HUES64 (cell line): ENCODE measurements around the gene PAFAH2.
A peak's percentile ranks its signal among the peaks of the same experiment; 100 is the strongest.
"Not testable (repeated sequence)": the region's sequence is repeated elsewhere in the genome, so short reads cannot be mapped to it uniquely, and the experiment has no call there.

Experiments
- H3K27ac ChIP-seq: 2 replicates; pipeline ENCODE4 v1.7.0; 2013; ENCODE audit warnings: low read depth, low read length, inconsistent platforms
- H3K27me3 ChIP-seq: 2 replicates; pipeline ENCODE4 v1.6.1; 2013; ENCODE audit warnings: mild to moderate bottlenecking, low read length; ENCODE audit not compliant: insufficient read depth
- H3K36me3 ChIP-seq: 2 replicates; pipeline ENCODE4 v1.6.1; 2013; ENCODE audit warnings: mild to moderate bottlenecking, low read length; ENCODE audit not compliant: insufficient read depth
- H3K4me1 ChIP-seq: 2 replicates; pipeline ENCODE4 v1.6.1; 2013; ENCODE audit warnings: mild to moderate bottlenecking, low read length, moderate library complexity; ENCODE audit not compliant: insufficient read depth
- H3K4me3 ChIP-seq: 2 replicates; pipeline ENCODE4 v1.5.1; 2013; ENCODE audit warnings: mild to moderate bottlenecking, low read length, moderate library complexity
- H3K9ac ChIP-seq: 2 replicates; pipeline ENCODE4 v1.6.1; 2013; ENCODE audit warnings: mild to moderate bottlenecking, low read depth, low read length
- H3K9me3 ChIP-seq: 2 replicates; pipeline ENCODE4 v1.6.1; 2013; ENCODE audit warnings: low read depth, low read length; ENCODE audit not compliant: insufficient read depth
- WGBS: fragments of 150-250, 120-280 bp; methylation state at CpG from one replicate; pipeline ENCODE4 v1.1.7; 2013; ENCODE audit warnings: missing lambda C conversion rate; 5-methylcytosine and 5-hydroxymethylcytosine counted together

The PAFAH2 gene

GRCh38 chr1:25944986-25945385 is 52.9 kb downstream of the PAFAH2 start:
- Histone ChIP-seq H3K4me1 (no peaks in the 10 kb centered on the region), H3K36me3 (no peaks in the 10 kb centered on the region), H3K27me3 (no peaks in the 10 kb centered on the region; the same call in 1 of the 2 replicates), H3K9me3 (no peaks in the 10 kb centered on the region; the same call in 1 of the 2 replicates), H3K9ac (no peak overlapping the region), H3K27ac (no peak overlapping the region), H3K4me3 (no peak overlapping the region)
- 88% methylated on average over 3 of the region's 3 CpGs for WGBS

GRCh38 chr1:25943511-25943910 is 54.4 kb downstream of the PAFAH2 start:
- not testable (repeated sequence) for H3K4me3 ChIP-seq, H3K9ac ChIP-seq, H3K4me1 ChIP-seq, H3K36me3 ChIP-seq, H3K27me3 ChIP-seq, H3K9me3 ChIP-seq, H3K27ac ChIP-seq
- WGBS = 92% methylated on average over 5 of the region's 5 CpGs

GRCh38 chr1:25936947-25937346 is 60.9 kb downstream of the PAFAH2 start:
- Histone ChIP-seq H3K36me3 (no peaks in the 10 kb centered on the region), H3K9me3 (no peaks in the 10 kb centered on the region), H3K4me1 (no peaks in the 10 kb centered on the region), H3K27ac (no peak overlapping the region), H3K9ac (no peak overlapping the region), H3K4me3 (no peak overlapping the region), H3K27me3 (no peaks in the 10 kb centered on the region)
- WGBS = 95% methylated on average over 3 of the region's 4 CpGs

- Histone ChIP-seq H3K27ac (no peak overlapping the region), H3K27me3 (no peaks in the 10 kb centered on the region), H3K4me3 (no peak overlapping the region), H3K9me3 (no peaks in the 10 kb centered on the region), H3K36me3 (no peaks in the 10 kb centered on the region), H3K4me1 (no peaks in the 10 kb centered on the region), H3K9ac (no peak overlapping the region)
- WGBS = 76% methylated on average over 13 of the region's 13 CpGs
Measured at GRCh38 chr1:25933479-25934365, 64.1 kb downstream of the PAFAH2 start.

- H3K4me1 ChIP-seq, H3K9me3 ChIP-seq, H3K27me3 ChIP-seq, H3K36me3 ChIP-seq, H3K27ac ChIP-seq, H3K9ac ChIP-seq, H3K4me3 ChIP-seq: not testable (repeated sequence)
- WGBS = 91% methylated on average over 12 of the region's 12 CpGs
Measured at GRCh38 chr1:25932811-25933400, 65.0 kb downstream of the PAFAH2 start.

GRCh38 chr1:25932321-25932720 is 65.5 kb downstream of the PAFAH2 start:
- Histone ChIP-seq H3K4me3 (no peak overlapping the region), H3K36me3 (no peaks in the 10 kb centered on the region), H3K4me1 (peaks cover under 1% of the 10 kb centered on the region; the same call in 1 of the 2 replicates), H3K9me3 (no peaks in the 10 kb centered on the region), H3K9ac (no peak overlapping the region), H3K27ac (no peak overlapping the region), H3K27me3 (no peaks in the 10 kb centered on the region)
- WGBS = 89% methylated on average over 5 of the region's 5 CpGs

- Histone ChIP-seq H3K27me3 (peaks cover 4% of the 10 kb centered on the region; the same call in 1 of the 2 replicates), H3K4me1 (peaks cover 8% of the 10 kb centered on the region), H3K9ac (no peak overlapping the region), H3K4me3 (no peak overlapping the region), H3K27ac (no peak overlapping the region), H3K9me3 (no peaks in the 10 kb centered on the region), H3K36me3 (no peaks in the 10 kb centered on the region)
- WGBS = 93% methylated on average over 7 of the region's 7 CpGs
Measured at GRCh38 chr1:25929016-25929415, 68.8 kb downstream of the PAFAH2 start.

- no peak overlapping the region; the same call in 1 of the 2 replicates for H3K27ac ChIP-seq
- 86% methylated on average over 5 of the region's 5 CpGs for WGBS
- no peak overlapping the region for H3K4me3 ChIP-seq
- peaks cover 15% of the 10 kb centered on the region; the same call in 1 of the 2 replicates for H3K27me3 ChIP-seq
- no peak overlapping the region for H3K9ac ChIP-seq
- no peaks in the 10 kb centered on the region for H3K36me3 ChIP-seq
- no peaks in the 10 kb centered on the region for H3K9me3 ChIP-seq
- H3K4me1 ChIP-seq = peaks cover 12% of the 10 kb centered on the region
Measured at GRCh38 chr1:25927521-25928265, 70.2 kb downstream of the PAFAH2 start.

GRCh38 chr1:25926731-25927496 is 70.9 kb downstream of the PAFAH2 start:
- Histone ChIP-seq H3K27me3 (peaks cover 22% of the 10 kb centered on the region; the same call in 1 of the 2 replicates), H3K4me1 (peaks cover 16% of the 10 kb centered on the region), H3K9me3 (no peaks in the 10 kb centered on the region), H3K9ac (no peak overlapping the region), H3K36me3 (no peaks in the 10 kb centered on the region), H3K27ac (peak overlapping the region; percentile 43; the same call in 1 of the 2 replicates), H3K4me3 (no peak overlapping the region)
- WGBS = 82% methylated on average over 13 of the region's 13 CpGs

GRCh38 chr1:25924454-25924853 is 73.4 kb downstream of the PAFAH2 start:
- Histone ChIP-seq H3K36me3 (no peaks in the 10 kb centered on the region), H3K27ac (no peak overlapping the region), H3K27me3 (peaks cover 25% of the 10 kb centered on the region; the same call in 1 of the 2 replicates), H3K9me3 (no peaks in the 10 kb centered on the region), H3K4me3 (no peak overlapping the region), H3K9ac (no peak overlapping the region), H3K4me1 (peaks cover 19% of the 10 kb centered on the region)
- 100% methylated on average over 1 of the region's 2 CpGs for WGBS
